ENCODE results near the gene CCNH. TPM values are rescaled to one million over a fixed set of nuclear protein-coding genes. Genes with fewer than 3 reads are reported as not detected.

The CCNH gene
- total and polyA plus RNA-seq, 11 donors, result 22.2 to 41.3 (median 27.9) TPM

GRCh38 chr5:87369431-87369830, 43.3 kb downstream of the CCNH start:
- H3K36me3 ChIP-seq, result peaks cover 0 to 84% (median 49%) of the 10 kb centered on the region in 9 donors
- intact Hi-C loops (cut with DNase I), result no loop called here
- TF ChIP-seq POLR2A (IDR thresholded peaks at IDR 0.05), result no peak
- no peak for TF ChIP-seq CTCF (IDR thresholded peaks at IDR 0.05)
- ATAC-seq (no peak), DNase-seq (no peak)
- H3K9me3 ChIP-seq, result no peaks in the 10 kb centered on the region
- H3K27ac ChIP-seq, result peak overlapping the region in 1 of 12 donors; percentile 26
- H3K4me3 ChIP-seq, result no peak overlapping the region
- H3K27me3 ChIP-seq, result no peaks in the 10 kb centered on the region
- H3K4me1 ChIP-seq, result peaks cover 0 to 19% (median 3%) of the 10 kb centered on the region in 12 donors

DNA sequence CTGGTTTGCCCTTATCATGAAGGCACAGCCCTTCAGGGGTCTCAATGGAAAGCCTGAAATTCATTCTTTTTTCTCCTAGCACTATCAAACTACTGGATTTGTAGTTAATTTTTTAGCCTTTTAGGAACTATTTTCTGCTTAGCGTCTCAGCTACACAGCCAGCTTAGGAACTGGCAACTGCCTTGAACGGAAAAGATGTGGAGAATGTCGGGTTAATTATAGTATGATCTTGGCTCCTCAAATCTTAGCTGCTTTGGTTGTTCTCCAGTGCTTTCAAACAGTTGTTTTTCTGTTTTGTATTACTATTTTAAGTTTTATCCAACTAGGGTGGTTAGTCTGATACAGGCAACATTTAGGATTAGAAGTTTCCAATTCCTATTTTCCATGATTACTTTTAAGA, 44.1 kb downstream of the CCNH start:
- peak in 3 of 4 donors; percentile 34 to 64 (median 62) for ATAC-seq

DNA sequence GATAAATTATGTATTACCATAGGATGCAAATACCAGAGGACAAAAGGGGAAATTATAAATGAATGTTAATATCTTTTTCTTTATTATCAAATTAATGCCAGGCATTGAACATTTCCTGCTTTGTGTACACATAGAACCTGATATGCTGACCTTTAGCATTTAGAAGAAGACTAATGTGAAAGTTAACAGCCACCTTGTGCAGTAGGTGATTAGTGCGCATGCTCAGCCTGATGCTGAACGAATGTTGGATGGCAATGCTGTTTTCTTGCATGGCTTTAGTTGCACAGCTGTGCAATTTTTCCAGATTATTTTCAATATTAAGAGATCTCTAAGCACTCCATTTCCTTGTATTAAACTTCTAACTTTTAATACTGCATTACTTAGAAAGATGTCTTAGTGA, 45.5 kb downstream of the CCNH start:
- H3K27ac ChIP-seq, result no peak overlapping the region
- TF ChIP-seq POLR2A (IDR thresholded peaks at IDR 0.05), result no peak
- no peak for TF ChIP-seq CTCF (IDR thresholded peaks at IDR 0.05)
- 92 to 96% (median 93%) methylated on average over 2 of the region's 2 CpGs for WGBS, 4 donors
- H3K9me3 ChIP-seq, result no peaks in the 10 kb centered on the region
- DNase-seq (no peak), ATAC-seq (no peak)
- H3K27me3 ChIP-seq, result no peaks in the 10 kb centered on the region
- H3K4me1 ChIP-seq, result peaks cover 0 to 10% (median 3%) of the 10 kb centered on the region in 12 donors
- intact Hi-C loops (cut with DNase I), result no loop called here
- no peak overlapping the region for H3K4me3 ChIP-seq
- peaks cover 0 to 83% (median 50%) of the 10 kb centered on the region in 9 donors for H3K36me3 ChIP-seq

More for the DNA sequence above, 44.1 kb downstream of the CCNH start:
- Histone ChIP-seq H3K4me1 (peaks cover 0 to 19% (median 3%) of the 10 kb centered on the region in 12 donors), H3K27ac (peak overlapping the region in 8 of 12 donors; percentile 9 to 51 (median 27)), H3K9me3 (no peaks in the 10 kb centered on the region), H3K36me3 (peaks cover 0 to 83% (median 52%) of the 10 kb centered on the region in 9 donors), H3K4me3 (peak overlapping the region in 2 of 12 donors; percentile 3 to 22), H3K27me3 (no peaks in the 10 kb centered on the region)
- intact Hi-C loops (cut with DNase I), result no loop called here
- TF ChIP-seq POLR2A (IDR thresholded peaks at IDR 0.05) (no peak), CTCF (IDR thresholded peaks at IDR 0.05) (no peak)
- WGBS, 4 donors, result 31 to 54% (median 41%) methylated on average over 3 of the region's 3 CpGs
- no peak for DNase-seq

DNA sequence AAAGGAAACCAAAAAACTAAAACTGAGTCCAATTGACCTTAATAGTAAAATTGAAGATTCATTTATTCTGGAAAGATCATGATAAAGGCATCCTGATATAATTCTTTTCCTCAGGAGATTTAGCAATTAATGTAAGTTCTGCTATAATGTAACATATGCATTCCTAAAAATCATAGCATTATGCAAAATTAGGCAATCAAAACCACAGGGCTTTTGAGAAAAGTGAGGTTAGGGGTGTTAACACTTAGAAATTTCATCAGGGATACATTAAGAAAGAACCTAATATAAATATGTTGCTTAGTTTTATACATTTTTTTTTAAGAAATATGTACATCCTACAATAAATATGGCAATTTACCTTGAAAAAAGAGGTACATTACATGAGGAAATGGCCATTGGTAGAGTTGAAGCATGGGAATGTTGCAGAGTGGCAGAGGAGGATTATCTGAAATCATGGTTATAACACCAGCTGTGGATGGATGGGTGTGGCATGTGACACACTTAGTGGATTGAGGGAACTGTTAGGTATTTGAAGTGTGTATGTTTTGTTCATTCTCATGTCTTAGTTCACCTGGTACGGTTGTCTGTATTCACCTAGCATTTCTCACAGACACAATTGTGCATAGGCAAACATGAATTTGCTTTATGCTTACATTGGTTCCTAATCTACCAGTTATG, 51.1 kb downstream of the CCNH start:
- H3K27me3 ChIP-seq, result no peaks in the 10 kb centered on the region
- peaks cover 0 to 89% (median 47%) of the 10 kb centered on the region in 9 donors for H3K36me3 ChIP-seq
- intact Hi-C loops (cut with DNase I), result loop anchor here in 1 of 10 donors (5.0 kb wide), 1 partner anchor 79 kb away; no protein-coding TSS in a partner anchor
- H3K4me1 ChIP-seq, result peaks cover 0 to 8% (median 0%) of the 10 kb centered on the region in 12 donors
- WGBS, 4 donors, result 82 to 95% (median 90%) methylated on average over 1 of the region's 1 CpG
- TF ChIP-seq POLR2A (IDR thresholded peaks at IDR 0.05) (no peak), CTCF (IDR thresholded peaks at IDR 0.05) (no peak)
- DNase-seq (no peak), ATAC-seq (no peak)
- H3K9me3 ChIP-seq, result no peaks in the 10 kb centered on the region
- no peak overlapping the region for H3K4me3 ChIP-seq
- H3K27ac ChIP-seq, result no peak overlapping the region
